Kidney (tissue), 14 donors: ENCODE measurements around the gene CHRDL1. TPM values are rescaled to one million over a fixed set of nuclear protein-coding genes. Genes with fewer than 3 reads are reported as not detected.

Experiments
- DNase-seq, 5 donors: peaks; one replicate each; pipeline ENCODE4 v3.0.0-alpha.2; 2013 to 2020
- FAIRE-seq: peaks from 2 replicates; lab custom pipeline; 2012; peaks lifted over from hg19 to GRCh38; lab: Jason Lieb, UNC
- H3K27ac ChIP-seq, 2 donors: one replicate each; pipeline ENCODE4 v1.7.0; 2013; ENCODE audit warnings: low read depth in 2 of 2, low read length in 2 of 2, inconsistent platforms in 1 of 2
- H3K27me3 ChIP-seq: one replicate; pipeline ENCODE4 v1.7.1; 2013; ENCODE audit warnings: low read length, inconsistent platforms; ENCODE audit not compliant: control insufficient read depth, insufficient read depth
- H3K36me3 ChIP-seq, 3 donors: one replicate each; pipeline versions ENCODE4 v1.7.0 to v1.7.1; 2013; ENCODE audit warnings: low read length in 3 of 3, control low read depth in 1 of 3, inconsistent platforms in 1 of 3; ENCODE audit not compliant: insufficient read depth in 3 of 3, control insufficient read depth in 2 of 3
- H3K4me1 ChIP-seq, 3 donors: one replicate each; pipeline versions ENCODE4 v1.7.0 to v1.7.1; 2013; ENCODE audit warnings: low read length in 3 of 3, inconsistent platforms in 1 of 3, low read depth in 1 of 3; ENCODE audit not compliant: control insufficient read depth in 2 of 3, insufficient read depth in 2 of 3
- H3K4me3 ChIP-seq, 3 donors: one replicate each; pipeline versions ENCODE4 v1.7.0 to v1.8.1; 2013; ENCODE audit warnings: low read length in 3 of 3, control low read depth in 1 of 3, inconsistent platforms in 1 of 3
- H3K9ac ChIP-seq, 3 donors: one replicate each; pipeline versions ENCODE4 v1.7.0 to v1.7.1; 2013; ENCODE audit warnings: low read length in 3 of 3, control low read depth in 1 of 3, inconsistent platforms in 1 of 3
- H3K9me3 ChIP-seq, 3 donors: one replicate each; pipeline versions ENCODE4 v1.7.0 to v1.7.1; 2013; ENCODE audit warnings: low read length in 3 of 3, control low read depth in 1 of 3, inconsistent platforms in 1 of 3; ENCODE audit not compliant: control insufficient read depth in 2 of 3, insufficient read depth in 1 of 3
- intact Hi-C: fragments of 100-400 bp; cut with DNase I; formaldehyde crosslinking; loops from one replicate; pipeline ENCODE4 v1.11.1; 2022
- polyA plus RNA-seq: library from polyadenylated mRNA; stranded (reverse); fragments of 350-450 nt; fragmentation: Illumina TruSeq; extraction: RNeasy Lipid Tissue Mini Kit (QIAGEN cat#74804); gene quantifications from one replicate; pipeline ENCODE4 v1.2.3, GENCODE V29; 2014; ENCODE audit warnings: low read depth, low replicate concordance; ENCODE audit not compliant: insufficient read depth
- total RNA-seq: library from RNA; stranded (reverse); fragmentation: NEBNext Ultra II Directional; extraction: Animal tissue kit (Norgen Biotek cat#: 25700); gene quantifications from one replicate; pipeline ENCODE4 v1.2.1, GENCODE V29; 2021
- TF ChIP-seq, protein P1 (sequence below): IDR thresholded peaks from 3 replicates; pipeline ENCODE4 v1.5.1; 2012; ENCODE audit warnings: mild to moderate bottlenecking, moderate library complexity, borderline replicate concordance; ENCODE audit not compliant: insufficient read depth; ENCODE audit errors: extremely low read depth
- donor health status: control.
- donor health status: control.
- donor health status: control.
- donor health status: control.
- donor health status: control.
- donor health status: DM: yes; HTN: yes; CAD: no.
- donor health status: Normal renal cell carcinoma (clear cell type).

CHRDL1 gene
- total and polyA plus RNA-seq, 2 donors from 2014 or later: 8.7 to 18.3 TPM

- intact Hi-C loops: no loop called here
- Histone ChIP-seq H3K4me1 (no peaks in the 10 kb centered on the region), H3K27ac (no peak overlapping the region), H3K9me3 (no peaks in the 10 kb centered on the region), H3K36me3 (no peaks in the 10 kb centered on the region), H3K27me3 (peaks cover 6% of the 10 kb centered on the region), H3K9ac (no peak overlapping the region), H3K4me3 (no peak overlapping the region)
- FAIRE-seq: no peak
- TF ChIP-seq, protein P1, sequence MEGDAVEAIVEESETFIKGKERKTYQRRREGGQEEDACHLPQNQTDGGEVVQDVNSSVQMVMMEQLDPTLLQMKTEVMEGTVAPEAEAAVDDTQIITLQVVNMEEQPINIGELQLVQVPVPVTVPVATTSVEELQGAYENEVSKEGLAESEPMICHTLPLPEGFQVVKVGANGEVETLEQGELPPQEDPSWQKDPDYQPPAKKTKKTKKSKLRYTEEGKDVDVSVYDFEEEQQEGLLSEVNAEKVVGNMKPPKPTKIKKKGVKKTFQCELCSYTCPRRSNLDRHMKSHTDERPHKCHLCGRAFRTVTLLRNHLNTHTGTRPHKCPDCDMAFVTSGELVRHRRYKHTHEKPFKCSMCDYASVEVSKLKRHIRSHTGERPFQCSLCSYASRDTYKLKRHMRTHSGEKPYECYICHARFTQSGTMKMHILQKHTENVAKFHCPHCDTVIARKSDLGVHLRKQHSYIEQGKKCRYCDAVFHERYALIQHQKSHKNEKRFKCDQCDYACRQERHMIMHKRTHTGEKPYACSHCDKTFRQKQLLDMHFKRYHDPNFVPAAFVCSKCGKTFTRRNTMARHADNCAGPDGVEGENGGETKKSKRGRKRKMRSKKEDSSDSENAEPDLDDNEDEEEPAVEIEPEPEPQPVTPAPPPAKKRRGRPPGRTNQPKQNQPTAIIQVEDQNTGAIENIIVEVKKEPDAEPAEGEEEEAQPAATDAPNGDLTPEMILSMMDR: no peak
- peak in 2 of 5 donors; percentile 17 to 24 for DNase-seq
Observed at GRCh38 chrX:110745288-110745687, 50.3 kb downstream of the CHRDL1 start.

- FAIRE-seq (no peak), DNase-seq (no peak)
- H3K9me3 ChIP-seq: no peaks in the 10 kb centered on the region
- H3K36me3 ChIP-seq: no peaks in the 10 kb centered on the region
- no peak overlapping the region for H3K4me3 ChIP-seq
- no peak overlapping the region for H3K9ac ChIP-seq
- H3K27ac ChIP-seq: no peak overlapping the region
- intact Hi-C loops: no loop called here
- TF ChIP-seq, protein P1: no peak
- peaks cover 6% of the 10 kb centered on the region for H3K27me3 ChIP-seq
- H3K4me1 ChIP-seq: no peaks in the 10 kb centered on the region
Observed at GRCh38 chrX:110743679-110744340, 51.8 kb downstream of the CHRDL1 start.

DNA sequence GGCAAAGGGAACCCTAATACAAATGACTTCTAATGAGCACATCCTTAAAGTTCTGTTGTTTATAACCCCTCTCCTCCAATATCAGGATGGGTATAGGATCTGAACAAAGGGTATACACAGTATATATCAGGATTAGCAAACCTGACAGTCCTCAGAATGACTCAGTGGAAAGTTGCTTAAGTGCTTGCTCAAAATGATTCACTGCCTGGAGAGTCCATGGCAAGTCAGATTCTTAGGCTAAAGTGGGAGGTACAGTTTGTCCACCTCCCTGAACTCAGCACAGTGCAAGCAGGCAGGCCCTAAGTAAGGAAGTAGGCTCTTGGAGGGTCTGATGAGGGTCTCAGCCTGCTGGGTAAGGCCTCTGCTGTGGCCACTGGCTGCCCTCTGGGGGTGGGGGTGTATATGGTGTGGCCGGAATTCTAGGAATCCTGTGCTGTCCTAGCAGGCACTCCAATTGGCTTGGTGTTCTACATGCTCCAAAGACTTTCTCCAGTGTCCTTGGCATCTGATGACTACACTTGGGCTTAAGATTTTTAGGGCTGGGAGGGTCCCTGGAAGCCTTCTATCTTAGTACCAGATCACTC is 54.3 kb downstream of the CHRDL1 start:
- FAIRE-seq: no peak
- no peaks in the 10 kb centered on the region for H3K9me3 ChIP-seq

More for the DNA sequence above, 54.3 kb downstream of the CHRDL1 start:
- H3K9ac ChIP-seq: no peak overlapping the region
- intact Hi-C loops: no loop called here
- no peaks in the 10 kb centered on the region for H3K36me3 ChIP-seq
- TF ChIP-seq, protein P1: no peak
- H3K4me3 ChIP-seq: no peak overlapping the region
- H3K27ac ChIP-seq: no peak overlapping the region
- H3K27me3 ChIP-seq: peaks cover 5% of the 10 kb centered on the region
- H3K4me1 ChIP-seq: no peaks in the 10 kb centered on the region
- DNase-seq: no peak
